ENCODE measurements around the gene INPP5F. TPM values are rescaled to one million over a fixed set of nuclear protein-coding genes. Genes with fewer than 3 reads are reported as not detected.

Gene INPP5F
- polyA plus RNA-seq, 1 of the 3 experiments (the other 2 are of a cell fraction): 7.8 TPM

- Histone ChIP-seq H3K4me2 (no peak overlapping the region), H3K9me2 (no peaks in the 10 kb centered on the region), H2AFZ (ENCODE audit: low read depth) (no peak overlapping the region), H3K79me2 (ENCODE audit: insufficient read depth) (peaks cover under 1% of the 10 kb centered on the region; the same call in 1 of the 2 replicates), H3K4me1 (ENCODE audit: control insufficient read depth in 1 of 2, insufficient read depth in 2 of 2, low read depth in 1 of 2, low read length in 1 of 2) (no peaks in the 10 kb centered on the region), H3K27me3 (ENCODE audit: insufficient read depth) (no peaks in the 10 kb centered on the region), H3K9me3 (no peaks in the 10 kb centered on the region), H3K36me3 (replicated peaks in 1 of 2; ENCODE audit: control insufficient read depth in 1 of 2, insufficient read depth in 2 of 2, low read length in 1 of 2) (peaks cover 84 to 85% of the 10 kb centered on the region in 2 experiments), H4K20me1 (ENCODE audit: insufficient read depth) (no peaks in the 10 kb centered on the region), H3F3A (replicated peaks; ENCODE audit: insufficient read depth) (peaks cover 11% of the 10 kb centered on the region), H3K4me3 (ENCODE audit: low read depth in 2 of 2, low read length in 1 of 2) (no peak overlapping the region), H3K27ac (ENCODE audit: low read depth in 2 of 2, low read length in 1 of 2) (no peak overlapping the region), H3K9ac (no peak overlapping the region)
- CTCF ChIA-PET: interaction anchor here (1.0 kb wide), 1 partner anchor 219 kb away, joined by 3 read pairs; no protein-coding TSS in a partner anchor
- POLR2A ChIA-PET: no interaction called here
- DNase-seq: no peak
- 91% methylated on average over 4 of the region's 4 CpGs for WGBS (ENCODE audit: low lambda C conversion rate)
- TF ChIP-seq USF2 (IDR thresholded peaks at IDR 0.05; ENCODE audit: borderline replicate concordance, low read depth, low read length): no peak
- no peak for TF ChIP-seq MXI1 (IDR thresholded peaks at IDR 0.05; ENCODE audit: low read depth, low read length)
- TF ChIP-seq EP300 (IDR thresholded peaks at IDR 0.05; ENCODE audit: borderline replicate concordance in 1 of 2, low read depth in 1 of 2, low read length in 1 of 2): no peak
- TF ChIP-seq YY1 (IDR thresholded peaks at IDR 0.05; ENCODE audit: low read depth): no peak
- no peak for TF ChIP-seq RCOR1 (IDR thresholded peaks at IDR 0.05; ENCODE audit: low read length)
- TF ChIP-seq PBX3 (IDR thresholded peaks at IDR 0.05): no peak
Measured at GRCh38 chr10:119827430-119827829, 101.6 kb downstream of the INPP5F start.

GRCh38 chr10:119829429-119829828, 103.6 kb downstream of the INPP5F start:
- H3K9me2 ChIP-seq: no peaks in the 10 kb centered on the region
- no peaks in the 10 kb centered on the region for H3K27me3 ChIP-seq (ENCODE audit: insufficient read depth)
- H3K79me2 ChIP-seq (ENCODE audit: insufficient read depth): peaks cover 6% of the 10 kb centered on the region; the same call in 1 of the 2 replicates
- peaks cover 15% of the 10 kb centered on the region for H3F3A ChIP-seq (replicated peaks; ENCODE audit: insufficient read depth)
- no peaks in the 10 kb centered on the region for H4K20me1 ChIP-seq (ENCODE audit: insufficient read depth)
- no peak overlapping the region for H3K4me3 ChIP-seq (ENCODE audit: low read depth in 2 of 2, low read length in 1 of 2)
- 95% methylated on average over 7 of the region's 7 CpGs for WGBS (ENCODE audit: low lambda C conversion rate)
- H3K9ac ChIP-seq: no peak overlapping the region
- H3K36me3 ChIP-seq (replicated peaks in 1 of 2; ENCODE audit: control insufficient read depth in 1 of 2, insufficient read depth in 2 of 2, low read length in 1 of 2): peaks cover 87 to 96% of the 10 kb centered on the region in 2 experiments
- no peaks in the 10 kb centered on the region for H3K9me3 ChIP-seq
- H3K4me2 ChIP-seq: no peak overlapping the region
- POLR2A ChIA-PET: no interaction called here
- DNase-seq: no peak
- CTCF ChIA-PET: interaction anchor here (3.1 to 3.9 kb wide), 2 partner anchors 30 to 79 kb away, joined by 11 to 15 read pairs; no protein-coding TSS in a partner anchor
- TF ChIP-seq GATA2 (CRISPR knock-in tag; IDR thresholded peaks at IDR 0.05) (no peak), RFX5 (IDR thresholded peaks at IDR 0.05; ENCODE audit: low read length) (no peak), EZH2phosphoT487 (IDR thresholded peaks at IDR 0.05; ENCODE audit: borderline replicate concordance, low read depth) (no peak), NRF1 (IDR thresholded peaks at IDR 0.05; ENCODE audit: low read depth, low read length) (no peak), MXI1 (IDR thresholded peaks at IDR 0.05; ENCODE audit: low read depth, low read length) (no peak), POLR2AphosphoS5 (IDR thresholded peaks at IDR 0.05; ENCODE audit: low read depth, low read length) (no peak), ELF1 (IDR thresholded peaks at IDR 0.05) (no peak), FOXM1 (IDR thresholded peaks at IDR 0.05; ENCODE audit: low read depth) (no peak), RAD21 (IDR thresholded peaks at IDR 0.05; ENCODE audit: low read length) (no peak), SMC3 (IDR thresholded peaks at IDR 0.05; ENCODE audit: low read depth, low read length) (no peak), USF1 (IDR thresholded peaks at IDR 0.05; ENCODE audit: borderline replicate concordance, low read depth) (no peak), CTCF (IDR thresholded peaks at IDR 0.05) (no peak), EP300 (IDR thresholded peaks at IDR 0.05; ENCODE audit: borderline replicate concordance in 1 of 2, low read depth in 1 of 2, low read length in 1 of 2) (no peak), TAF1 (IDR thresholded peaks at IDR 0.05; ENCODE audit: borderline replicate concordance, low read depth, low read length) (no peak), TCF12 (IDR thresholded peaks at IDR 0.05) (no peak), IRF3 (IDR thresholded peaks at IDR 0.05; ENCODE audit: low read depth, low read length) (no peak), USF2 (IDR thresholded peaks at IDR 0.05; ENCODE audit: borderline replicate concordance, low read depth, low read length) (no peak), RCOR1 (IDR thresholded peaks at IDR 0.05; ENCODE audit: low read length) (no peak)
- H3K4me1 ChIP-seq (ENCODE audit: control insufficient read depth in 1 of 2, insufficient read depth in 2 of 2, low read depth in 1 of 2, low read length in 1 of 2): no peaks in the 10 kb centered on the region
- no peak overlapping the region for H3K27ac ChIP-seq (ENCODE audit: low read depth in 2 of 2, low read length in 1 of 2)
- H2AFZ ChIP-seq (ENCODE audit: low read depth): no peak overlapping the region

Measured in SK-N-SH (cell line).